Psoas muscle (tissue), 8 donors: ENCODE results near the gene DCUN1D2. TPM values are rescaled to one million over a fixed set of nuclear protein-coding genes. Genes with fewer than 3 reads are reported as not detected.
A peak's percentile ranks its signal among the peaks of the same experiment; 100 is the strongest.

ENCODE experiments used
- ATAC-seq, 4 donors: fragments of 200-7000 bp; cut with Tn5 transposase; one replicate each; pipeline ENCODE4 v1.9.1; 2020; ENCODE audit warnings: moderate library complexity in 3 of 4, mild to moderate bottlenecking in 2 of 4
- DNase-seq, 2 donors: peaks; one replicate each; pipeline ENCODE4 v3.0.0-alpha.2; 2020
- H3K27ac ChIP-seq: fragments of 200-600 bp; one replicate; pipeline ENCODE4 v1.8.0; 2022
- H3K27me3 ChIP-seq, 3 donors: fragments of 200-600 bp in 1 of 3; one replicate each; pipeline versions ENCODE4 v1.6.1 to v1.8.0; 2013 to 2022; ENCODE audit warnings: low read length in 2 of 3, mild to moderate bottlenecking in 2 of 3, moderate library complexity in 1 of 3; ENCODE audit not compliant: insufficient read depth in 3 of 3
- H3K36me3 ChIP-seq, 2 donors: fragments of 200-600 bp in 1 of 2; one replicate each; pipeline versions ENCODE4 v1.6.1 to v1.8.0; 2013 to 2022; ENCODE audit warnings: low read depth in 1 of 2, mild to moderate bottlenecking in 1 of 2, moderate library complexity in 1 of 2; ENCODE audit not compliant: insufficient read depth in 1 of 2
- H3K4me1 ChIP-seq: fragments of 200-600 bp; one replicate; pipeline ENCODE4 v1.8.0; 2022
- H3K4me3 ChIP-seq: fragments of 200-600 bp; one replicate; pipeline ENCODE4 v1.8.0; 2022; ENCODE audit warnings: mild to moderate bottlenecking
- H3K9me3 ChIP-seq: fragments of 200-600 bp; one replicate; pipeline ENCODE4 v1.8.0; 2022
- WGBS, 3 donors: extraction: QIAGEN DNeasy Blood & Tissue Kit; methylation state at CpG; one replicate each; pipeline versions ENCODE4 v1.1.6 to v1.1.7; 2013; 5-methylcytosine and 5-hydroxymethylcytosine counted together
- intact Hi-C, 2 donors: fragments of 100-400 bp; cut with DNase I; formaldehyde crosslinking; loops; one replicate each; pipeline versions ENCODE4 v1.11.0 to v1.14.2; 2022
- polyA plus RNA-seq, 3 donors: library from polyadenylated mRNA; stranded (reverse); fragments of 200-250 nt; gene quantifications; one replicate each; pipeline ENCODE4 v1.2.3, GENCODE V29; 2013
- total RNA-seq, 4 donors: library from RNA; stranded (reverse); fragmentation: NEBNext Ultra II Directional in 2 of 4; extraction: Animal tissue kit (Norgen Biotek cat#: 25700) in 2 of 4; gene quantifications; one replicate each; pipeline versions ENCODE4 v1.2.1 to v1.2.4, GENCODE V29; 2021 to 2023
- TF ChIP-seq, protein P1 (sequence below): fragments of 200-600 bp; IDR thresholded peaks from one replicate; pipeline ENCODE4 v1.8.0; 2022; ENCODE audit warnings: antibody characterized with exemption
- donor health status: healthy with polysubstance abuse.
- donor health status: DM: no; HTN: no; CAD: no; lungs with moderate emphysema.
- donor health status: Bipolar disorder and iron deficiency.
- donor health status: healthy.
- donor health status: DM: yes; HTN: yes; CAD: no.
- donor health status: DM: no; HTN: no; CAD: no.
- donor health status: DM: no; HTN: no; CAD: no.
- donor health status: DM: yes; HTN: yes; CAD: no.

DCUN1D2 gene
- total and polyA plus RNA-seq, 7 donors: 32.4 to 151 (median 71.2) TPM

DNA sequence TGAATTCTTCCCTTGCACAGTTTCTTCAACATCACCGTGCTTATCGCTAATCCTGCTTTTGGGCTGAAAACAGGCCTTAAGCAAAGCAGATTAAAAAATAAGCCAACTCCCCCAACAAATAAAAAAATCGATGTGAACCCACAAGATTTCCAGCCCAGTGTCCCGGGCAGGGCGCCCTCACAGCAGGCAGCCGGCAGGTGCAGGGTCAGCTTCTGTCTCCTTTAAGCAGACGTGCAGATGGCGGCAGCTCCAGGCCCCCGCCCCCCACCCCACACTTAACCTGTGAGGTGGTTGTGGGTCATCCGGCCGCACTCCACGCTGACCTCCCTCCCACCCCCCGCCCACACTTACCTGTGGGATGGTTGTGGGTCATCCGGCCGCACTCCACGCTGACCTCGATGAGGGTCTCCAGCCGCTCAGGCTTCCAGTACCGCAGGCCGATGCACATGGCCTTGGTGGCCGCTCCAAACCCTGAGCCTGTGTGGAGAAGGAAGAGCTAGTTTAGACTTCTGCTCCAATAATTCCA is 57.1 kb downstream of the DCUN1D2 start:
- no peak for DNase-seq
- WGBS, 3 donors: 87 to 91% (median 90%) methylated on average over 20 to 21 of the region's 21 CpGs
- Histone ChIP-seq H3K4me1 (no peaks in the 10 kb centered on the region), H3K27me3 (no peaks in the 10 kb centered on the region), H3K4me3 (no peak overlapping the region), H3K27ac (no peak overlapping the region), H3K36me3 (peaks cover 0 to 50% of the 10 kb centered on the region in 2 donors), H3K9me3 (no peaks in the 10 kb centered on the region)
- intact Hi-C loops: no loop called here
- ATAC-seq: no peak
- TF ChIP-seq, protein P1, sequence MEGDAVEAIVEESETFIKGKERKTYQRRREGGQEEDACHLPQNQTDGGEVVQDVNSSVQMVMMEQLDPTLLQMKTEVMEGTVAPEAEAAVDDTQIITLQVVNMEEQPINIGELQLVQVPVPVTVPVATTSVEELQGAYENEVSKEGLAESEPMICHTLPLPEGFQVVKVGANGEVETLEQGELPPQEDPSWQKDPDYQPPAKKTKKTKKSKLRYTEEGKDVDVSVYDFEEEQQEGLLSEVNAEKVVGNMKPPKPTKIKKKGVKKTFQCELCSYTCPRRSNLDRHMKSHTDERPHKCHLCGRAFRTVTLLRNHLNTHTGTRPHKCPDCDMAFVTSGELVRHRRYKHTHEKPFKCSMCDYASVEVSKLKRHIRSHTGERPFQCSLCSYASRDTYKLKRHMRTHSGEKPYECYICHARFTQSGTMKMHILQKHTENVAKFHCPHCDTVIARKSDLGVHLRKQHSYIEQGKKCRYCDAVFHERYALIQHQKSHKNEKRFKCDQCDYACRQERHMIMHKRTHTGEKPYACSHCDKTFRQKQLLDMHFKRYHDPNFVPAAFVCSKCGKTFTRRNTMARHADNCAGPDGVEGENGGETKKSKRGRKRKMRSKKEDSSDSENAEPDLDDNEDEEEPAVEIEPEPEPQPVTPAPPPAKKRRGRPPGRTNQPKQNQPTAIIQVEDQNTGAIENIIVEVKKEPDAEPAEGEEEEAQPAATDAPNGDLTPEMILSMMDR: no peak

DNA sequence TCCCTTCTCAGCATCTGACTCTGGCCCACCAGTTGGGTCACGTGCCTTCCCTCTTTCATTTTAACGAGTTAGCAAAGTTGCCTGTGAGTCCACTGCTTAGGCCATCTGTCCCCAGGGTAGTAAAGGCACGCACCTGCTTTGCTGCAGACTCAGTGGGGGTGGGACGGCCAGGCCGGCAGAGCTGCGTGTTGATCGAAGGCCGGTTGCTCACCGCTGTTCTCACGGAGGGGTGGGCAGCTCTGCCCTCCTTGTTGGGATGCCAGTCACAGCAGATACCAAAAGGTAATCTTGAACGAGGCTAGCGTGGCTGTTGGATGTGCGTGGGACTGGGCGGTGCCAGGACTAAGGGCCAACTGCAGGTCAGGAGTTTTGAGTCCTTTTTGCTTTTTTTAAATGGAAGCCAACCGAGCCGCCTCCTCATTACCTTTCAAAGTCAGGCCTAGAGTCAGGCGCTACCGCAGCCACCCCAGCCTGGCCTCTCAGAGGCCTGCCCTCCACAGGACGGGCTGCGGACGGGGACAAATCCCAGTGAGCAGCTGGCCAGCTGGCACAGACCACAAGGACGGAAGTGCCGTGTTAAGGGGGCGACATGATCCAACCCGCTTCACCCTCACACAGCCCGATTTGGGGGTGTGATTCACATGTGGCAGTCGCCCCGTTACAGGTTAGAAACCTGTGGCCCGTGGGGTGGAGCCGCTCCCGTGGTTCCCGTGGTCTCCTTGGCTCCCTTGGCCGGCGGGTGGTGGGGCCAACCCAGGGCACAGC is 57.8 kb downstream of the DCUN1D2 start:
- H3K9me3 ChIP-seq: no peaks in the 10 kb centered on the region
- TF ChIP-seq, protein P1: no peak
- H3K27me3 ChIP-seq: no peaks in the 10 kb centered on the region
- intact Hi-C loops: no loop called here
- no peak overlapping the region for H3K27ac ChIP-seq
- H3K4me1 ChIP-seq: no peaks in the 10 kb centered on the region
- no peak overlapping the region for H3K4me3 ChIP-seq
- no peak for DNase-seq
- H3K36me3 ChIP-seq: peaks cover 0 to 56% of the 10 kb centered on the region in 2 donors
- 68 to 81% (median 69%) methylated on average over 34 of the region's 34 CpGs for WGBS, 3 donors
- ATAC-seq: peak; percentile 24 to 52 (median 38)

DNA sequence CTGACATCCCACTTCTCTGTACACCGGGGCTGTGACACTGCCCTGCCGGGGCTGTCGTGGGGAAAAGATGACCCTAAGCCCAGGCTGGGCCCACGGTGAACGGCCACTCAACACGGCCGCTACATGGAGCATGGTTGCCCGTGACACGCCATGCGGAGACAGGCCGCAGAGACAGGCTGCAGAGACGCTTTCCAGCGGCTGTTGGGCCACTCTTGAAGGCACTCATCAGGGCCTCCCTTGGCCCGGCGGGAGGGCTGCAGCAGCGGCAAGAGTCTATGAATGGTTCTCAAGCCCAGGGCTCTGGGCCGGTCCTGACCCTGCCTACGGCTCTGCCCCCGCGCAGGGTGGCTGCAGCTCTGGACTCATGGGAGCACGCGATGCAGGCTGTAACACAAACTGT is 59.3 kb downstream of the DCUN1D2 start:
- DNase-seq (no peak), ATAC-seq (peak in 1 of 4 donors; percentile 11)
- Histone ChIP-seq H3K27me3 (no peaks in the 10 kb centered on the region), H3K27ac (no peak overlapping the region), H3K4me3 (no peak overlapping the region), H3K9me3 (no peaks in the 10 kb centered on the region), H3K36me3 (peaks cover 0 to 68% of the 10 kb centered on the region in 2 donors), H3K4me1 (no peaks in the 10 kb centered on the region)
- TF ChIP-seq, protein P1: no peak
- WGBS, 3 donors: 90 to 94% (median 90%) methylated on average over 22 of the region's 22 CpGs
- intact Hi-C loops: no loop called here

DNA sequence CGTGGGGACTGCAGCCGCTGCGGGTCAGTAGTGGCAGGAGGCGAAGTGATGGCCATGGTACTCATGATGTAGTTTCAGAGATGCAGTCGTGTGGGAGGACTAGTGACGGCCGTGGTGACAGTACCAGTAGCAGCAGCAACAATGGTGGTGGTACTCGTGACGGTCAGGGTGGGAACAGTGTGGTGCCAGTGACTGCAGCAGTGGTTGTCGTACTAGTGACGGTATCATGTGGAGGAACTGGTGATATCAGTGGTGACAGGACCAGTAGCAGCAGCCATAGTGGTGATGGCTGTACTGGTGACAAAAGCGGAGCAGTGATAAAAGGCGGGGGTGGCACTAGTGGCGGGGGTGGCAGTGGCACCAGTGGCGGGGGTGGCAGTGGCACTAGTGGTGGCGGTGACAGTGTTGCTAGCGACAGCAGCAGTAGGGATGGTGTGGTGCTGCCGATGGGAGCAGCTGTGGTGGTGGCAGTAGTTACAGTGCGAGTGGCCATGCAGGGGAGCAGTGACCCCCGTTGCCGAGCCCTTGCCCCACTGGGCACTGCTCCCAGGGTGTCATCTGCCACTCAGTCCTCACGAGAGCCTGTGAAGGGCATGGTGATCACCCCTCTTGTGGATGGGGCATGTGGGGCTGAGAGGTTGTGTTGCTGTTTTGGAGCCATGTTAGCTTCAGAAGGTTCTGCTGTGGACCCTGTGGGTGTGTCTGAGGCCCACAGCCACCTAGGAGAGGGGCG is 60.0 kb downstream of the DCUN1D2 start:
- WGBS, 3 donors: 85 to 89% (median 88%) methylated on average over 20 to 23 of the region's 23 CpGs
- H3K27ac ChIP-seq: no peak overlapping the region
- H3K4me3 ChIP-seq: no peak overlapping the region
- no peaks in the 10 kb centered on the region for H3K27me3 ChIP-seq
- TF ChIP-seq, protein P1: no peak
- no peak for DNase-seq
- intact Hi-C loops: no loop called here
- H3K4me1 ChIP-seq: no peaks in the 10 kb centered on the region
- no peaks in the 10 kb centered on the region for H3K9me3 ChIP-seq
- ATAC-seq: peak in 3 of 4 donors; percentile 4 to 16 (median 12)
- peaks cover 0 to 74% of the 10 kb centered on the region in 2 donors for H3K36me3 ChIP-seq
